Gastroesophageal sphincter (tissue), 3 donors: Measurements from ENCODE around the gene COL15A1.

Experiments used
- CTCF ChIP-seq, 4 experiments: fragments of 200-600 bp in 2 of 4; fragments of 450-650 bp in 2 of 4; sonication (generic) in 1 of 4; IDR thresholded peaks; one replicate each; pipeline ENCODE4 v1.5.1; 2017 to 2019; ENCODE audit warnings: antibody characterized with exemption in 4 of 4, mild to moderate bottlenecking in 2 of 4, moderate library complexity in 2 of 4
- POLR2A ChIP-seq, 2 donors: fragments of 450-650 bp; IDR thresholded peaks; one replicate each; pipeline ENCODE4 v1.6.1; 2017; ENCODE audit warnings: antibody characterized with exemption in 2 of 2, mild to moderate bottlenecking in 2 of 2, moderate library complexity in 1 of 2
- POLR2AphosphoS5 ChIP-seq: sonication (generic); formaldehyde crosslinking; IDR thresholded peaks from one replicate; pipeline ENCODE4 v1.6.1; 2017; ENCODE audit warnings: antibody characterized with exemption

GRCh38 chr9:98911042-98911441 is 32.7 kb upstream of the COL15A1 start:
- TF ChIP-seq CTCF (IDR thresholded peaks at IDR 0.05) (no peak), POLR2AphosphoS5 (no peak), POLR2A (IDR thresholded peaks at IDR 0.05) (no peak)
